AG09319 (cell line): ENCODE measurements around the gene ZNF132.
"Not testable (repeated sequence)": the region's sequence is repeated elsewhere in the genome, so short reads cannot be mapped to it uniquely, and the experiment has no call there.

Source experiments
- DNase-seq: peaks from one replicate; pipeline ENCODE4 v3.0.0-alpha.2; 2010; ENCODE audit warnings: low read depth; ENCODE audit errors: extremely low read depth
- TF ChIP-seq, protein P1 (sequence below): IDR thresholded peaks from 2 replicates; pipeline ENCODE4 v1.5.1; 2011; ENCODE audit warnings: low read depth, mild to moderate bottlenecking, inconsistent platforms, low read length, moderate library complexity

The ZNF132 gene

DNA sequence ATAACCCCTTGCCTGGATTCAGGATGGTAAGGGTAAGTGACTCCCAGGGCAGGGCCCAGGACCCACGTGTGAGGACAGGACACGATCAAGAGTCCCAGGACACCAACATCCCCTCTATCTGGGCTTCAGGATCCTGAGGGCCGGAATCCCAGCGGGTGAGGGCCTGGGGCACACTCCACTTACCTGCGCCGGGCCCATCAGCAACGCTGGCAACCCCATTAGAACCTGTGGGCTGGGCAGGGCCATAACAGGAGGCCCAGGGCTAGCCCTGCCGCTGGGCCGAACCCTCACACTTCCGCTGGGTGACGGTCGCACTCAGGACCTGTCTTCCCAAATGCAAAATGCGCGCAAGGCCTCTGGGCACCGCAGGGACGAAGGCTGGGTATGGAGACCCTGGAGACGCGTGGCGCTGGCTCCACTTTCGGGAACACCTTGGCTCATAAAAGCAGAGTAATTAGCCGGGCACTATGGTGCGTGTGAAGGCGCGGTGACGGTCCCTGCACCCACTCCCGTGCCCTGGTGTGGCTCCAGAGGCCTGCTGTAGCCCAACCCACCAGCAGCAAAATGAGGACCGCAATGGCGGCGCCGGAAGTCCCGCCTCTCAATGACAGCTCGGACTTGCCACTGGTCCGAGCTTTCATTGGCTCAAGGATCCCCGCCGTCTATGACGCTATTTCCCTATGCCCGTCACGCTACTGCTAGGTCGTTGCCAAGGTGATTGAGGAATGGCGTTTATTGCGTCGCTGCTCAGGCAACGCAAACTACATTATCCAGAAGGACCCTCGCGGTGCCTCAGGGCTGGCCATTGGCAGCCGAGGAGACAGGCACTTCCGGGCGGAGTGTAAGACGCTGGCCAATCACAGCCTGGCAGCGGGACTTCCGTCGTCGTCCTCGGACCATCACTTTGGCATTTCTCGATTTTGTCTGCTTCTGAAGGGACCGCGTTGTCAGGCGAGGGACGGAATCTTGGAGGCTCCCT, at the start of gene ZNF132:
Gene ZNF132 (minus strand): TSS at position 578 of the 979 bp plus-strand sequence. CDS start 332 bp downstream, at position 246.
- TF ChIP-seq, protein P1, sequence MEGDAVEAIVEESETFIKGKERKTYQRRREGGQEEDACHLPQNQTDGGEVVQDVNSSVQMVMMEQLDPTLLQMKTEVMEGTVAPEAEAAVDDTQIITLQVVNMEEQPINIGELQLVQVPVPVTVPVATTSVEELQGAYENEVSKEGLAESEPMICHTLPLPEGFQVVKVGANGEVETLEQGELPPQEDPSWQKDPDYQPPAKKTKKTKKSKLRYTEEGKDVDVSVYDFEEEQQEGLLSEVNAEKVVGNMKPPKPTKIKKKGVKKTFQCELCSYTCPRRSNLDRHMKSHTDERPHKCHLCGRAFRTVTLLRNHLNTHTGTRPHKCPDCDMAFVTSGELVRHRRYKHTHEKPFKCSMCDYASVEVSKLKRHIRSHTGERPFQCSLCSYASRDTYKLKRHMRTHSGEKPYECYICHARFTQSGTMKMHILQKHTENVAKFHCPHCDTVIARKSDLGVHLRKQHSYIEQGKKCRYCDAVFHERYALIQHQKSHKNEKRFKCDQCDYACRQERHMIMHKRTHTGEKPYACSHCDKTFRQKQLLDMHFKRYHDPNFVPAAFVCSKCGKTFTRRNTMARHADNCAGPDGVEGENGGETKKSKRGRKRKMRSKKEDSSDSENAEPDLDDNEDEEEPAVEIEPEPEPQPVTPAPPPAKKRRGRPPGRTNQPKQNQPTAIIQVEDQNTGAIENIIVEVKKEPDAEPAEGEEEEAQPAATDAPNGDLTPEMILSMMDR, result no peak
- DNase-seq, result peak; percentile 99

DNA sequence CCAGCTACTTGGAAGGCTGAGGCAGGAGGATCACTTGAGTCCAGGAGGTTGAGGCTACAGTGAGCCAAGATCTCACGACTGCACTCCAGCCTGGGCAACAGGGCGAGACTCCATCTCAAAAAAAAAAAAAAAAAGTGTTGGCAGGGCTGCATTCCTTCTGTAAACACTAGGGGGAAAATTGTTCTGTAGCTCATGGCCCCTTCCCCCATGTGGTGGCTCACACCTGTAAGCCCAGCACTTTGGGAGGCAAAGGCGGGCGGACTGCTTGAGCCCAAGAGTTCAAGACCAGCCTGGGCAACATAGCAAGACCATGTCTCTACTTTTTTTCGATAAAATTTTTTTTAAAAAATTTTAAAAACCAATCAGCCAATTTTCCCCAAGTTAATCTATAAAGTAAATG, 44.4 kb upstream of the ZNF132 start:
- DNase-seq, result not testable (repeated sequence)

DNA sequence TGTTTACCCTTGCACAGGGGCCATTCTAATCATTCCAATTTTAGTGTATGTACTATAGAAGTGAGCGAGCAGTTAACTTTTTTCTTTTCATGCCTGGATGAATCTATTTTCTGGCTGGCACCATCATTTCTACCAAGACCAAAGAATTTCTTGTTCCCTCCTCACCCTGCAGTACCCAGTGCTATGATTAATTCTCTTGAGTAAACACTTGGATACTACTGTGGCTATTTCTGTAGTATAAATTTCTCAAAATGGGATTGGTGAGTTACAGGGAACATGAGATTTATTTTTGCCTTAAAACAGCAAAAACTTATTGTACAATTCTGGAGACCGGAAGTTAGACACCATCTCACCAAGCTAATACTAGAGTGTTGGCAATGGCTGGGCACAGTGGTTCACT, 43.8 kb upstream of the ZNF132 start:
- TF ChIP-seq, protein P1, result no peak
- DNase-seq, result no peak

DNA sequence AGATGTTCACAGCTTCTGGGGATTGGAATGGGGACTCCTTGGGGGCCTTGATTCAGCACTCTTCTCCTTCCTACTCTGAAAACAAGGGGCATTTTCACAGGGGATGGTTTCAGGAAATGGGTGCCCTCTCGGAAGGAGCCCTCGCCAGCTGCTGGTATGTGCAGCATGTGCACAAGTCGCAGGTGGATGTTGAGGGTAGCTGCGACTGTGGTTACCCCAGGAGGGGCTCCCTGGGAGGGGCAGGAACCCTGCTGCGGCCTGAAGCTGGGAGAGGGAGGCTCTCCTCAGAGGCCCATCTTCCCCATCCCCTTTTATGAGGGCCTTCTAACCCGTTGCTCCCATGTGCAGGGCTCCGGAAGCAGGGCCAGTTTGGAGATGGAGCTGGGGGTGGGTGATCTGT, 42.4 kb upstream of the ZNF132 start:
- TF ChIP-seq, protein P1, result no peak
- DNase-seq, result no peak

DNA sequence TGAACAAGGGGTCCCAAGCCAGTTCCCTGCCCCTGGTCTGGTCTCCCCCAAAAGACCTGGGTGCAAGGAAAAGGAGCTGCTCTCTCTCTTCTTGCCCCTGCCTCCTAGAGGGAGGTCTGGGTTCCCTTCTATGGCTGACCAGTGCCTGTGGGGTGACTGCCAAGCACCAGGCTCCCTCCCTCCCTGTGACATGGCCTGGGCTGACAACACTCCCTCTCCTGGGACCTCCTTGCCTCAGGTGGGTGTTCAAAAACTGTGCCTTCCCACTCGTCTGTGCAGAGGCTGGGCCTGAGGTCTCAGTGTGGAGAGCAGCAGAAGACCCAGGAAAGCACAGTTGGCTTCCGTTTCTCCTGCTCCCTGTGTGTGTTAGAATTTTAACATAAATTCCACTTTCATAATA, 40.9 kb upstream of the ZNF132 start:
- no peak for DNase-seq
- TF ChIP-seq, protein P1, result no peak

DNA sequence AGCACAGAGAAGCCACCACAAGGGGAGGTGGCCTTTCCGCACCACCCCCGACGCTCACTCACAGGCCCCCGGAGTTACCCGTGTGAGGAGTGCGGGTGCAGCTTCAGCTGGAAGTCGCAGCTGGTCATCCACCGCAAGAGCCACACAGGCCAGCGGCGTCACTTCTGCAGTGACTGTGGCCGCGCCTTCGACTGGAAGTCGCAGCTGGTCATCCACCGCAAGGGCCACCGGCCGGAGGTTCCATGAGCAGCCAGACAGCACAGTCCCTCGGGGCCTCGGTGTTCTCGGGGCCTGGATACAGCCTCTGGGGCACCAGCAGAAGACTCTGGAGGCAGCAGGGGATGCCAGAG, 40.5 kb upstream of the ZNF132 start:
- TF ChIP-seq, protein P1, result no peak
- no peak for DNase-seq

DNA sequence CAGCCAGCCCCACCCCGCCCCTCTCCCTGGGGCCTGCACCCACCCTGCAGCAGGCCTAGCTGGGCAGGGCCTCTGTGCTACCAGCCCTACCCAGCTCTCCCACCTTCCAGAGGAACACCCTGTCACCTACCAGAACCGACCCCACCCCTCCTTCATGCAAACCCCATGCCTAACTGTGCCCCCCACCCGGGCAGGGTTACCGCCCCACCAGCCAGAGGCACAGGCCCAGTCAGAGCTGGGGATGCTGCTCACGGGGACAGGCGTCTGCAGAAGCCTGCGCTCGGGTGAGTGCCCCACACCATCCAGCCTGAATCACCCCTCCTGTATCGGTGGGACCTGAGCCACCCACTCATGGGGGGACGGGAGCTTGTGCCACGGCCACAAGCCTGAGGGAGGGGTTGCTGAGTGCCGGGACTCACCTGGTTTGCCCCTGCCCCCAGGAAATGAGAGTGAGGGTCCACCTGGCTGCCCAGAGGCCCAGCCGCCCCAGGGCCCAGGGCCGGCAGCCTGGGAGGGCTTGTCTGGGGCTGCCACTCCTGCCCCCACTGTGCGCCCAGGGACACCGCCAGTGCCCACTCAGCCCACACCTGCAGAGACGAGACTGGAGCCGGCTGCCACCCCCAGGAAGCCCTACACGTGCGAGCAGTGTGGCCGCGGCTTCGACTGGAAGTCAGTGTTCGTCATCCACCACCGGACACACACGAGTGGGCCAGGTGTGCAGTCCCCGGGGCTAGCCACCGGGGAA, 40.0 kb upstream of the ZNF132 start:
- TF ChIP-seq, protein P1, result no peak
- no peak for DNase-seq
